GM12872 (cell line): ENCODE results near the gene CNP.

ENCODE experiments used
- TF ChIP-seq, protein P1 (sequence below): IDR thresholded peaks from 3 replicates; pipeline ENCODE4 v1.5.1; 2011; ENCODE audit warnings: low read depth, mild to moderate bottlenecking, low read length, moderate library complexity; ENCODE audit not compliant: insufficient read depth

The CNP gene

GRCh38 chr17:41972571-41973407 lies 6.2 kb downstream of the CNP start:
- TF ChIP-seq, protein P1, sequence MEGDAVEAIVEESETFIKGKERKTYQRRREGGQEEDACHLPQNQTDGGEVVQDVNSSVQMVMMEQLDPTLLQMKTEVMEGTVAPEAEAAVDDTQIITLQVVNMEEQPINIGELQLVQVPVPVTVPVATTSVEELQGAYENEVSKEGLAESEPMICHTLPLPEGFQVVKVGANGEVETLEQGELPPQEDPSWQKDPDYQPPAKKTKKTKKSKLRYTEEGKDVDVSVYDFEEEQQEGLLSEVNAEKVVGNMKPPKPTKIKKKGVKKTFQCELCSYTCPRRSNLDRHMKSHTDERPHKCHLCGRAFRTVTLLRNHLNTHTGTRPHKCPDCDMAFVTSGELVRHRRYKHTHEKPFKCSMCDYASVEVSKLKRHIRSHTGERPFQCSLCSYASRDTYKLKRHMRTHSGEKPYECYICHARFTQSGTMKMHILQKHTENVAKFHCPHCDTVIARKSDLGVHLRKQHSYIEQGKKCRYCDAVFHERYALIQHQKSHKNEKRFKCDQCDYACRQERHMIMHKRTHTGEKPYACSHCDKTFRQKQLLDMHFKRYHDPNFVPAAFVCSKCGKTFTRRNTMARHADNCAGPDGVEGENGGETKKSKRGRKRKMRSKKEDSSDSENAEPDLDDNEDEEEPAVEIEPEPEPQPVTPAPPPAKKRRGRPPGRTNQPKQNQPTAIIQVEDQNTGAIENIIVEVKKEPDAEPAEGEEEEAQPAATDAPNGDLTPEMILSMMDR = no peak

DNA sequence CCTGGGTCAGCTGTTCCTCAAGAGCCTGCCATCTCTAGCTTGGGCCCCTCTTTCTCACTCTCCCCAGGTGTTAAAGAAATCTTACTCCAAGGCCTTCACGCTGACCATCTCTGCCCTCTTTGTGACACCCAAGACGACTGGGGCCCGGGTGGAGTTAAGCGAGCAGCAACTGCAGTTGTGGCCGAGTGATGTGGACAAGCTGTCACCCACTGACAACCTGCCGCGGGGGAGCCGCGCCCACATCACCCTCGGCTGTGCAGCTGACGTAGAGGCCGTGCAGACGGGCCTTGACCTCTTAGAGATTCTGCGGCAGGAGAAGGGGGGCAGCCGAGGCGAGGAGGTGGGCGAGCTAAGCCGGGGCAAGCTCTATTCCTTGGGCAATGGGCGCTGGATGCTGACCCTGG lies 6.8 kb downstream of the CNP start:
- TF ChIP-seq, protein P1 = no peak

DNA sequence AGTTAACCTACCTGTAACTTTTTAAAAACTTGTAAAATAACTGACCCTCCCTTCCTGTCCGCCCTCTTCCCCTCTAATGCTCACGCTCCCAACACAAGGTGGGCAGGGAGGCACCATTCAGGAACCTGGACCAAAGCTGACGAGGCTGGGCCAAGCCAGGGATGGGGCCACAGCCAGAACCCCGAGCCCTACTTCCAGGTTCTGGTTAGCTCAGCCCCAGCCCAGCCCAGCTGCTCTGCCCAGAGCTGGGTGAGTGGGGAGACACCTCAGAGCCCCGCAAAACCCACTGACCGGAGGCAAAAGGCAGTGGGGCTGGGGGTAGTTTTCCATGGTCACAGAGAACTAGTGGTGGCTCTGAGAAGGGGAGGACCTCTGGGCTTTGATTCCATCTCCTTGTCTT lies 7.4 kb downstream of the CNP start:
- TF ChIP-seq, protein P1 = no peak

GRCh38 chr17:41974658-41975057 lies 8.1 kb downstream of the CNP start:
- TF ChIP-seq, protein P1 = no peak

- TF ChIP-seq, protein P1 = no peak
Observed at GRCh38 chr17:41975099-41976083, 8.8 kb downstream of the CNP start.

DNA sequence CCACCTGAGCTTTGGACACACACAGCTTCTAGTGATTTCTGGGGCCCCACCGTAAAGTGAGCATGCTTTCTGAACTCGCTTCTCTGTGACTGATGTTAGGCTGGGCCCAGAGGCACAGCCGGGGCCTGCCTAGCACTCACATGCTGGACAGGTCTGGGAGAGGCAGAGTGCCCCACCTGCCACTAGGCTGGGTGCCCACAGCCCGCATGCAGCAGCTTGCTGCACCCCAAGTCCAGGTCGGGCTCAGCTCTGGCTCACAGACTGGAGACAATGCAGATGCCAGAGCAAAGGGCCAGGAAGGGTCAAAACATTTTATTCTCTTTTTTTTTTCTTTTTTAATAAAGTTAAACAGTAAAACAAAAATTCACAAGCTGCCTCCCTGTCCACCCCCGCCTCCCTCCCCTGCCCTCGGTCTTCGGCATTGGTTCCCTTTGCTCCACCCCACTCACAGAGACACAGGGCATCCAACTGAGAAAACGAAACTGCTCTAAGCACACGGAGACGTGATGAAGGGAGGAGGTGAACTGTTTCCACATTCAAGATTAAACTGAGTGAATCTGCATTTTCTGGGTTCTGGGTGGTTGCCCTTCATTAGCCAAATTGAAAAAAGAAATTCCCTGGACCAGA lies 9.7 kb downstream of the CNP start:
- TF ChIP-seq, protein P1 = no peak

DNA sequence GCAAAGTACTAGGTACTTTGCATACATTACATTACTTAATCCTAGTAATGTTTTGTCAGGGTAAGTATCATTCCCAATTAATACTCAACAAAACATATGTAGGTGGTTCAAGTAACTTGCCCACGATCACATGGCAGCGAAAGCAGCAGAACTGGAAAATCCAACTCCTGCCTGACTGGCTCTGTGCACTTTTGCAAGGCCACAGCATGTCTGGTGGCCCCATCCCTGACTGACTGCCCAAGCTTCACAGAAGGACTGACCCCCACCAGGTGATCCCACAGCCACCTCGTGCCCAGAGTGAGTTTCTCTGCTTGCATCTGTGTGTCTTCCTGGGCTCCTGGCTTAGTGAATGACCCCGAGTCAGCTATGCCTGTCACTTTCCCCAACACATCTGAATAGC lies 11.4 kb downstream of the CNP start:
- TF ChIP-seq, protein P1 = no peak
